Calu3 (cell line): Measurements from ENCODE around the gene NOL8. TPM values are rescaled to one million over a fixed set of nuclear protein-coding genes. Genes with fewer than 3 reads are reported as not detected.

ENCODE experiments used
- BruUV-seq: library from RNA; stranded (reverse); fragments of 400-500 nt; replicated peaks from 2 replicates; lab custom pipeline; 2021; lab: Mats Ljungman, UMichigan
- CTCF ChIA-PET: fragments of 300-600 bp; sonication (Branson Sonifier 250); formaldehyde crosslinking; loops from one replicate; lab custom pipeline; 2022; ENCODE audit warnings: antibody characterized with exemption; lab: Charles Lee
- DNase-seq: peaks from one replicate; pipeline ENCODE4 v3.0.0; 2022
- H3K27ac Mint-ChIP-seq: one replicate; pipeline ENCODE4 v1.8.0; 2022; ENCODE audit warnings: mixed read lengths; ENCODE audit not compliant: unreplicated experiment
- H3K27me3 Mint-ChIP-seq: one replicate; pipeline ENCODE4 v1.8.0; 2022; ENCODE audit warnings: mixed read lengths; ENCODE audit not compliant: unreplicated experiment
- H3K36me3 Mint-ChIP-seq: one replicate; pipeline ENCODE4 v1.8.0; 2022; ENCODE audit warnings: mild to moderate bottlenecking, moderate library complexity, mixed read lengths; ENCODE audit not compliant: insufficient read depth, unreplicated experiment
- H3K4me1 Mint-ChIP-seq: one replicate; pipeline ENCODE4 v1.8.0; 2022; ENCODE audit warnings: mild to moderate bottlenecking, low read depth, mixed read lengths; ENCODE audit not compliant: unreplicated experiment
- H3K4me3 Mint-ChIP-seq: one replicate; pipeline ENCODE4 v1.8.0; 2022; ENCODE audit warnings: mild to moderate bottlenecking, low read depth, moderate library complexity, mixed read lengths; ENCODE audit not compliant: unreplicated experiment
- H3K9me3 Mint-ChIP-seq: one replicate; pipeline ENCODE4 v1.8.0; 2022; ENCODE audit warnings: low read depth, mixed read lengths; ENCODE audit not compliant: unreplicated experiment
- CTCF ChIP-seq: fragments of 200-600 bp; IDR thresholded peaks from one replicate; pipeline ENCODE4 v1.8.0; 2022; ENCODE audit warnings: antibody characterized with exemption; ENCODE audit not compliant: unreplicated experiment
- intact Hi-C: fragments of 100-400 bp; cut with micrococcal nuclease; formaldehyde crosslinking; loops from one replicate; pipeline ENCODE4 v1.10.0; 2022; ENCODE audit not compliant: unreplicated experiment
- total RNA-seq: library from RNA; stranded (reverse); gene quantifications from 2 replicates; pipeline ENCODE4 v1.2.3, GENCODE V29; 2022

Gene NOL8
- total RNA-seq, 1 experiment from 2014 or later, result 42.9 TPM

DNA sequence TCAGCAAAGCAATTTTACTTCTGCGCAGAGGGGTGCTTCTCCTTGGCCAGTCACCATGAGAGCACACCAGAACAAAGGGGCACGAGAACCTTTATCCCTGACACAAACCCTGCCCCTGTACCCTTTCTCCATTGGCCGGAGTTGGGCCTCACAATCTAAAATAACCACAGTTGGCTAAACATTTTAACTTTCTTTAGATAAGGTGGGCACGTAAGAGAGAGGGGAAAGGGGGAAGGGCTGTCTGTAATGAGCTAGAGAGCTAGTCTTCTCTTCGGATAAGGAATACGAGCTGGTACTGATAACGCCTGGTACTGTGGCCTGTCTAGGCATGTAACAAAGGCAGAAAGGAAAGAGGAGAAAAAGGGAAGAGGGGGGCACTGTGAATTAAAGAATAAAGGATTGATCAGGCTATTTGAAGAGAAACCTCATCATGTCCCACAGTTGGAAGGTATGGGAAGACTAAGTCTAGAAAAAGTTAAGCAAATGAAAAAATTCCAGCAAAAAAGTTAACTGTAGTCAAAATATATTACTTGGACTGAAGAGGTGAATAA is 29.8 kb downstream of the NOL8 start:
- H3K27ac Mint-ChIP-seq, result no peak overlapping the region
- no peaks in the 10 kb centered on the region for H3K9me3 Mint-ChIP-seq
- no peak overlapping the region for H3K4me3 Mint-ChIP-seq
- H3K4me1 Mint-ChIP-seq, result peaks cover 14% of the 10 kb centered on the region
- CTCF ChIA-PET, result no interaction called here
- BruUV-seq, result no TSS peak
- no peaks in the 10 kb centered on the region for H3K27me3 Mint-ChIP-seq
- intact Hi-C loops, result no loop called here
- no peak for DNase-seq
- no peak for TF ChIP-seq CTCF
- peaks cover 43% of the 10 kb centered on the region for H3K36me3 Mint-ChIP-seq

DNA sequence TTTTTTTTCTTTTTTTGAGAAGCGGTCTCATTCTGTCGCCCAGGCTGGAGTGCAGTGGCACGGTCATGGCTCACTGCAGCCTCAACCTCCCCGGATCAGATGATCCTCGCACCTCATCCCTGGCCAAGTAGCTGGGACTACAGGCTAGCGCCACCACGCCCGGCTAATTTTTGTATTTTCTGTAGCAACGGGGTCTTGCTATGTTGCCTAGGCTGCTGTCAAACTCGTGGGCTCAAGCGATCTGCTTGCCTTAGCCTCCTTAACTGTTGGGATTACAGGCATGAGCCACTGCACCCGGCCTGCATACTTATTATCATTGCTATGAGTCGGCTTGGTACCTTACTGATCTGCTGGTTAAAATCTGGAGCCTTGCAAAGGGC is 30.9 kb downstream of the NOL8 start:
- Mint-ChIP-seq H3K9me3 (no peaks in the 10 kb centered on the region), H3K4me1 (peaks cover 14% of the 10 kb centered on the region), H3K27ac (peak overlapping the region; percentile 99), H3K4me3 (peak overlapping the region; percentile 93), H3K36me3 (peaks cover 53% of the 10 kb centered on the region), H3K27me3 (no peaks in the 10 kb centered on the region)
- DNase-seq, result peak; percentile 1
- CTCF ChIA-PET, result no interaction called here
- intact Hi-C loops, result no loop called here
- no peak for TF ChIP-seq CTCF
- no TSS peak for BruUV-seq

DNA sequence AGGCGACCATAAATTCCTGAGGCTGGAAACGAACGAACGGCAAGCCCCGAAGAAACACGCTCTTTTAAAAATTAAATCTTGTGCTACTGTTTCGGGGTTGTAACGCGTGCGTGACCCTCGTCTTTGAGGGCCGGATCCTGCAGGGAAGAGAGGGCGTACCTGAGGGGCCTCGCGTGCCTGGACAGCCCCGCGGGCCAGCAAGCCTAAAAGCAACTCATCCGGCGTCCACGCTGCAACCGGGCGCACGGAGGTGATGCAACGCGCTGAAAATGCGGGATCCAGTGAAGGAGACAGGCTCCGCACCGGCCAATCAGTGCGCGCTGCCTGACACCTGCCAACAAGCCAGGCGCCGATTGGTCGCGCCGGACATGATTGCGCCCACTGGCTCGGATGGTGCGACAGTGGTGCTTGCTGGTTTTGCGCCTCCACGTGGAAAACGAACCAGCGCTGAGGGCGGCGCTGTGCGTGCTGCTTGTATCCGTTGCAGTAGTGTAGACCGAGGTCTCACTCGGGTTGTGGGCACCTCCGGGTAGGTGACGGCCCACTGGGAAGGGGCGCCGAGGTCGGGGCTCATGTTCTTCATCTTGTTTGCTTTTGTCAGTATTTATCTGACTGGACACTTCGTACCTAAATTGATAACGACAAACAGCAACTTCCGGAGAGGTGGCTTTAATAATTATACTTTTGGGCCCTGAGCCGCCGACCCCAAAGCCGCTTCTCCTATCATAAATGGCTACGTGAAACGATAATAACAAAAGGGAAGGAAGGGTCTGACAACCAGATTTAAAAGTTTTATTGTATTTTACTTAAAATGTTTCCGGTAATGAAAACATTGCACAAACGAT is 31.5 kb downstream of the NOL8 start, which contains the start of gene IARS1:
IARS1 (minus strand) TSS at position 246 of the 845 bp plus-strand sequence. CDS start 4,278 bp downstream, outside the sequence.
- peak; percentile 96 for DNase-seq
- Mint-ChIP-seq H3K4me3 (peak within 1 kb of the TSS; percentile 93), H3K9me3 (no peaks in the 10 kb centered on the region), H3K27ac (peak within 1 kb of the TSS; percentile 99), H3K36me3 (peaks cover 58% of the 10 kb centered on the region), H3K27me3 (no peaks in the 10 kb centered on the region), H3K4me1 (peaks cover 14% of the 10 kb centered on the region)
- BruUV-seq, result TSS peak; percentile 93
- CTCF ChIA-PET, result no interaction called here
- no peak for TF ChIP-seq CTCF
- intact Hi-C loops, result no loop called here

GRCh38 chr9:92293075-92293354 is 32.1 kb downstream of the NOL8 start:
- Mint-ChIP-seq H3K4me1 (peaks cover 14% of the 10 kb centered on the region), H3K36me3 (peaks cover 62% of the 10 kb centered on the region), H3K9me3 (no peaks in the 10 kb centered on the region), H3K27ac (peak overlapping the region; percentile 99), H3K27me3 (no peaks in the 10 kb centered on the region), H3K4me3 (peak overlapping the region; percentile 93)
- BruUV-seq, result TSS peak; percentile 70
- intact Hi-C loops, result no loop called here
- DNase-seq, result no peak
- no peak for TF ChIP-seq CTCF
- CTCF ChIA-PET, result no interaction called here
